Measurements from ENCODE around the gene GNB5.
"Not testable (repeated sequence)": the region's sequence is repeated elsewhere in the genome, so short reads cannot be mapped to it uniquely, and the experiment has no call there.

The GNB5 gene

GRCh38 chr15:52206446-52206845 lies 15.3 kb upstream of the GNB5 start:
- no peak for DNase-seq

DNA sequence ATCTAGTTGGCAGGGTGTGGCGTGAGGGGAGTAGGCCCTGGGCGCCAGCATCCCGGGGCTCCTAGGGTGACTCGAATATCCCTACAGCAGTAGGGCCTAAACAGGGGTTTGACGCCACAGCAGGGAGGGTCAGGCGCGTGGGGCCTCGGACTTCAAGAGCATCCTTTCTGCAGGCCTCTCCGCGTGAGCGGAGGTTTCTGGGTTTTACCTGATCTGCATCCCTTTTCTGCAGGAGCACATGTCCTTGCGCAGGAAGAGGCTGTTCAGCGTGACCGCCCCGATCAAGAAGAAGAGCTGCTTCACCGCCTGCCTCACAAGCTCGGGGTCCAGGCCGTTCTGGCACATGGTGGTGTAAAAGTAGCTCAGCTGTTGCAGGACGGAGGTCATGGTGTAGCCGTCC lies 13.5 kb upstream of the GNB5 start:
- DNase-seq, result no peak

DNA sequence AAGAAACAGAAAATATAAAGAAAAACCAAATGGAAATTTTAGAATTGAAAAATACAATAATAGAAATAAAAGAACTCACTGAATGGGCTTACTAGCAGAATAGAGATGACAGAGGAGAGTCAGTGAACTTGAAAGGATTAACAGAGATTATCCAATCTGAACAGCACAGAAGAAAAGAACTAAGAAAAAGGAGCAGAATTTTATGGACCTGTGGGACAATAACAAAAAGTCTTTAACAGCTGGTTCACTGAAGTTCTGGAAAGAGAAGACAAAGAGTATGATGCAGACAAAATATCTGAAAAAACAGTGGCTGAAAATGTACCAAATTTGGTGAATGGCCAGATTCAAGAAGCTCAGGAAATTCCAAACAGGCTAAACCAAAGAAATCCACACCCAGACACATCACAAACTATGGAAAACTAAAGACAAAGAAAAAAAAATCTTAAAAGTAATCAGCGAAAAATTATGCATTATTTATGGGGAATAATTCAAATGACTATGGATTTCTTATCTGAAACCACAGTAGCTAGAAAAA lies 9.7 kb upstream of the GNB5 start:
- DNase-seq, result peak; percentile 25

DNA sequence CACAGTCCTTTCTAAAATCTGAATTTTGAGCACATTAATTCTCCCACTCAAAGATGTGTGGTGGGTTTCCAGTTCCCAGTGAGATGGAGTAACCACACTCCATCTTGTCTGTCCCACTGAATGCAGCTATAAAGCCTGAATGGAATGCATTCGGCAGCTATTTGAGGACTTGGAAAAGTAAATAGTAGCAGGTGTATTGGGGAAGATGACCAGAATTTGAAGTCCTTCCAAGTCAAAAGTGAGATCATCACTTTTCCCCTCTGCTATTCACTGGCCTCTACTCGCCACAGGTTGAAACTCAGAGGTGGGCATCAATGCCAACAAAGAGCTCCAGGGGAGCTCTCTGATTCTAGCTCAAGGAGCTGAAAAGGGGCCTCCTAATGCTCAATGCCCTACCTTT lies 8.1 kb upstream of the GNB5 start:
- no peak for DNase-seq

DNA sequence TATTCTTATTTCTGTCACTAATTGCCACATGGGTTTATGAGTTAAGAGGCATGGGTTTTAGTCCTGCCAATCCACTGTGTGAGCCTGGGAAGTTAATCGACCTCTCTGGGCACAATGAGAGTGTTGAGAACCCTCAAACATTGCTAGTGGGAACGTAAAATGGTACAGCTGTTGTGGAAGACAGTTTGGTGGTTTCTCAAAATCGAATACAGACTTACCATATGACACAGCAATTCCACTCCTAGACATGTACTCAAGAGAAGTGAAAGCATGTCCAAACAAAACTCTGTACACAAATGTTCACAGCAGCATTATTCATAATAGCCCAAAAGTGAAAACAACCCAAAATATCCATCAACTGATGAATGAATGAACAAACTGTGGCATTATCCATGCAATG lies 5.7 kb upstream of the GNB5 start:
- no peak for DNase-seq

DNA sequence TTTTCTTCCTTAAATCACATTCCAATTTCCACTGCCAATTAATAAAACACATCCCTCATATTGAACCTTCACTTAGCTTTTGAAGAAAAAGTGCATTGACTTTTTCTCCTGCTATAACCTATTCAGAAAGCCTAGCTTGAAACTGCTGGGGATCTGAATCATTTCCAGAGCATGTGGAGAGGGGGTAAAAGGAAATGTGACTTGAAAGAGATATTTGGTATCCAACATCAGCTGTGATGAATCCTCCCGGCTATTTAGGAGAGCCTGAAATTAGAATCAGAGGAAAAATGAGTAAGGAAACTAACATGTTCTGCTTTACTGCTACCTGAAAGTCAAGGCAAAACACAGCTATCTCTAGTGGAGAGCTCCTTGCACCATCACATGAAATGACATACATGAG lies 2.6 kb upstream of the GNB5 start:
- DNase-seq, result peak; percentile 27

- no peak for DNase-seq
Measured at GRCh38 chr15:52193321-52193720, 2.1 kb upstream of the GNB5 start.

GRCh38 chr15:52186651-52187486 lies 4.3 kb downstream of the GNB5 start:
- DNase-seq, result no peak

DNA sequence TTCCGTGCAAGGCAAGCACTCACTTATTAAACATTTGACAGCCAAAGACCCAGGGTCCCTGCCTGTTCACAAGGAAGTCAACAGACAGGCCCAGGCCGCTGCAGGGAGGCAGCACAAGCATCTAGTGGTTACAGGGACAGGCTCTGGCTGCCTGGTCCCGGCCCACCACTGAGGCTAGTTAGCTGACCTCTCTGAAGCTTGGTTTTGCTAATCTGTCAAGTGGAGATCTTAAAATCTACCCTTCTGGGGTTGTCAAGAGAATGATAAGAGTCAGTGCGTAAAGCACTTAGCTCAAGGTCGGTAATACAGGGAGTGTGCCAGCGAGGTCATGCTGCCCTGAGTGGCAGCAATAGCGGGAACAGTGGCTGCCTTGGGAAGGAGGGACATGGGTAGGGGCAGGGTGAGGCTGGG lies 6.0 kb downstream of the GNB5 start:
- DNase-seq, result no peak

DNA sequence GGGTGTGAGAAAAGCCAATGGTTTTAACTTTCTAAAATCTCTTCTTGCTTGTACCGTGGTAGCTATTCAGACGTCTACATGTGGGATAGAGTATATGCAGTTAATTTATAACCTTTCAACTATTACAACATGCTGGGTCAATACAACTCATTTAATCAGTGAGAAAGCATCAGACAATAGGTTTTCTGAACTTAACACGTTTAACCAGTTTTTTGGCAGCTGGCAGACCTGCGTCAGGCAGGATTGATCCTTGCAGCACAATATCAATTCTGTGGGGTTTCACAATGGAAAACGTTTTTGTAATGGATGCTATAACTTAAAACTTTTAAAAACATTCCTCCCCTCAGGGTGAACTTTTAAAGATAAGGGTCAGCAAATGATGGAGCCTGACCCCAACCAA lies 6.5 kb downstream of the GNB5 start:
- DNase-seq, result no peak

DNA sequence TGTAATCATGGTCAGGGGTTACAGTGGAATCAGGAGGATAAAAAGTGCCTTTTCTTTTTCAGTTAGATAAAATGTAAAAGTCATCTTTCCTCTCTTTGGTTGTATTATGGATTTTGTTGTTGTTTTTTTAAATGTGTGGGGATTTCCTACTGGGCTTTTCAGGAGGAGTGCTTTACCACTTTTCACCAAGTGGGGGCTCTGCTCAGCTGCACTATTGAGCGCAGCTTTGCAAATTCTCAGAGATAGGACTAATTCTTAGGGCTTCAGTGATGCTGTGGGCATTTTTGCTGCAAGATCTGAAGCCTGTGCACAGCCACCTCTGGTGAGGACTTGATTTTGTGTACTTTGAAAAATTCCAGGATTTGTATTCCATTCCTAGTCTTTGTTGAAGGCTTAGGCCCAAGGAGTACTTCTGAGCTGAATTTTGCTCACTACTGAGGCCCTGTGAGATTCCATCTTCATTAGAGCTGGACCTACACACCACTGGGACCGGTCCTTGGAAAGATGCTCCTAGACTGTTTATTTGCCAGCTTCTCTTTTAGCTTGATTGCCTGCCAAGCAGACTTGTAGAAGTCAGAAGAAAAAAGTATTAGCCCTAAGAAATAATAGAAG lies 7.5 kb downstream of the GNB5 start:
- peak; percentile 42 for DNase-seq

GRCh38 chr15:52181938-52182780 lies 9.0 kb downstream of the GNB5 start:
- no peak for DNase-seq

DNA sequence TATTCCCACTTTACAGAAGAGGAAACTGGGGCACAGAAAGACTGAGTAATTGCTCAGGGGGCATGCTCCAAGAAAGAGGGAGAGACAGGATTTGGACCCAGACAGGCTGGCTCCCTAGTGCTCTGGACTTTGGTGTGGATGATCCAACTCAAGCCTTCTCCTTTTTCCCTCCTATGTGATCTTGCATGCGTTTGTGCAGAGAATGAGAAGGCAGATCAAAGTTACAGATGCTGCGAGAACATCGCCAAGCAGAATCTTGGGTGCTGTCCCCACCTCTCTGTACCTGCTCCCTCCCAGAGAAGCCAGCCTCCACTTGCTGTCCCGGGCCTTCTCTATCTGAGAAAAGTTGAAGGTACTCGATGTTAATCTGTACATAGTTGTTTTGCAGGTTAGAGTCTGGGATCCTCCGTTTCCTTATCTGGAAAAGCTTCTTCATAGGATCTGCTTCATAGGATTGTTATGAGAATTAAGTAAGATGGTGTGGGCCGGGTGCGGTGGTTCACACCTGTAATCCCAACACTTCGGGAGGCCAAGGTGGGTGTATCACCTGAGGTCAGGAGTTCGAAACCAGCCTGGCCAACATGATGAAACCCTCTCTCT lies 10.2 kb downstream of the GNB5 start:
- no peak for DNase-seq

DNA sequence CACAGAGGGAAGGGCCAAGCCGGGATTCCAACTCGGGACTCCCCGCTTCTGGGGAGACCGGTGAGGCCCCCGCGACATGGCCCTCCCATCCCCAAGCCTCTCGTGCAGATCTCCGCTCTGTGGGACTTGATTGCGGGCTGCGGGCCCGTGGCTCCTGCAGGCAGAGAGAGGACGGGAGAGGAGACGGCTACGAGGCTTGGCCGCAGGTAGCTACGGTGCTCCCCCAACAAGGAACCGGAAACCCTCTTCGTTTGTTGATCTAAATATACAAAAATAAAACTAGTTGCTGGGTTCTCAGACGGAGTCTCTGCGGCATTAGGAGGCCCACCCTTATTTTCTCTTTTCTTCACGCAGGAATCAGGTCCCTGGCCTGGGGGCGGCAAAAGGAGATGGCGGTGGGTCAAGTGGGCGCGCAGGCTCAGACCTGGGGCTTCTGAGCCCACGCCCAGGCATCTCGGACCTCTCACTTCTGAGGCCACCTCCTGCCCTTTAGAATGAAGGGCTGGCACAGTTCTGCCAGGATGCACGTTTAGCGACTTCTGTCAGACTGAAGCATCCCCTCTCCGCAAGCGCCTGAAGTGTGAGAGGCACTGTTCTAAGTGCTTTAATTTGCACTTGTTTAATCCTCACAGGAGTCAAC lies 10.9 kb downstream of the GNB5 start:
- no peak for DNase-seq

GRCh38 chr15:52179278-52180195 lies 11.7 kb downstream of the GNB5 start:
- peak; percentile 72 for DNase-seq

GRCh38 chr15:52178765-52179164 lies 12.4 kb downstream of the GNB5 start:
- peak; percentile 11 for DNase-seq

GRCh38 chr15:52172869-52173268 lies 18.3 kb downstream of the GNB5 start:
- DNase-seq, result no peak

GRCh38 chr15:52171807-52172206 lies 19.4 kb downstream of the GNB5 start:
- no peak for DNase-seq

GRCh38 chr15:52171386-52171785 lies 19.8 kb downstream of the GNB5 start:
- peak; percentile 9 for DNase-seq

- DNase-seq, result not testable (repeated sequence)
Measured at GRCh38 chr15:52170199-52170598, 21.0 kb downstream of the GNB5 start.

Measured in fibroblast of skin of back (primary cell).